Measurements from ENCODE around the gene NAT8L.

NAT8L gene

DNA sequence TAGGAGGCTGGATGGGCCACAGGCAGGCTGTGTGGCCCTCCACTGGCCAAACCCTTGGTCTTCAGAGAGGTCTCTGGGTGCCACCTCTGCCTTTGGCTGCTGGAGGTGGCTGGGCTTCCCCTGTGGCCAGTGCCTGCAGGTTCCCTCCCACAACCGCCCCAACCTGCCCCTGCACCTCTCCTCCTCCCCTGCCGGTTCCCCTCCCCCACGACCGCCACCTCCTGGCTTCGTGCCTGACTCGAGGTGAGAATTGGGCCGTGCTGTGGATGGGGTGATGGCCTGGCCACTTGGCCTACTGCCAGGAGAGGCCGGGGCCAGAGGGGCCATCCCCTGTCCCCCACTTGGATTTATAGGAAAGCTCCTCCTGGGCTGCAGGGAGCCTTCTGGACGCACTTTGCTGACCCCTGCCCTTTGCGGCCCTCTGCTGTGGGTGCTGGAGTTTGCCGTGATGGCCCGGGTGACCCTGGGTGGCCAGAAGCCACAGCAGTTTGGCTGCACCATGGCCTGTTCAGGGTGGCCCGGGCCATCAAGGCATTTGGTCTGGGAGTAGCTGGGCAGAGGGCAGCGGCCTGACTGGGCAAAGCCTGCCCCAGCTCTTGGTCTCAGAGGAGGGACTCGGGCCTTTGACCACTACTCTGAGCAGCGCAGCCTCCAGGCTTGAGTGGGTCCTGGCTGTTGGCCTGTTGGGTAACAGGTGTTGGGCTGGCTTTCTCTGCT lies 3.8 kb downstream of the NAT8L start:
- TF ChIP-seq, protein P1, sequence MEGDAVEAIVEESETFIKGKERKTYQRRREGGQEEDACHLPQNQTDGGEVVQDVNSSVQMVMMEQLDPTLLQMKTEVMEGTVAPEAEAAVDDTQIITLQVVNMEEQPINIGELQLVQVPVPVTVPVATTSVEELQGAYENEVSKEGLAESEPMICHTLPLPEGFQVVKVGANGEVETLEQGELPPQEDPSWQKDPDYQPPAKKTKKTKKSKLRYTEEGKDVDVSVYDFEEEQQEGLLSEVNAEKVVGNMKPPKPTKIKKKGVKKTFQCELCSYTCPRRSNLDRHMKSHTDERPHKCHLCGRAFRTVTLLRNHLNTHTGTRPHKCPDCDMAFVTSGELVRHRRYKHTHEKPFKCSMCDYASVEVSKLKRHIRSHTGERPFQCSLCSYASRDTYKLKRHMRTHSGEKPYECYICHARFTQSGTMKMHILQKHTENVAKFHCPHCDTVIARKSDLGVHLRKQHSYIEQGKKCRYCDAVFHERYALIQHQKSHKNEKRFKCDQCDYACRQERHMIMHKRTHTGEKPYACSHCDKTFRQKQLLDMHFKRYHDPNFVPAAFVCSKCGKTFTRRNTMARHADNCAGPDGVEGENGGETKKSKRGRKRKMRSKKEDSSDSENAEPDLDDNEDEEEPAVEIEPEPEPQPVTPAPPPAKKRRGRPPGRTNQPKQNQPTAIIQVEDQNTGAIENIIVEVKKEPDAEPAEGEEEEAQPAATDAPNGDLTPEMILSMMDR (IDR thresholded peaks at IDR 0.05; ENCODE audit: borderline replicate concordance, insufficient read depth, low read depth, low read length): no peak
- H3K4me3 ChIP-seq (ENCODE audit: low read depth, low read length): no peak overlapping the region

DNA sequence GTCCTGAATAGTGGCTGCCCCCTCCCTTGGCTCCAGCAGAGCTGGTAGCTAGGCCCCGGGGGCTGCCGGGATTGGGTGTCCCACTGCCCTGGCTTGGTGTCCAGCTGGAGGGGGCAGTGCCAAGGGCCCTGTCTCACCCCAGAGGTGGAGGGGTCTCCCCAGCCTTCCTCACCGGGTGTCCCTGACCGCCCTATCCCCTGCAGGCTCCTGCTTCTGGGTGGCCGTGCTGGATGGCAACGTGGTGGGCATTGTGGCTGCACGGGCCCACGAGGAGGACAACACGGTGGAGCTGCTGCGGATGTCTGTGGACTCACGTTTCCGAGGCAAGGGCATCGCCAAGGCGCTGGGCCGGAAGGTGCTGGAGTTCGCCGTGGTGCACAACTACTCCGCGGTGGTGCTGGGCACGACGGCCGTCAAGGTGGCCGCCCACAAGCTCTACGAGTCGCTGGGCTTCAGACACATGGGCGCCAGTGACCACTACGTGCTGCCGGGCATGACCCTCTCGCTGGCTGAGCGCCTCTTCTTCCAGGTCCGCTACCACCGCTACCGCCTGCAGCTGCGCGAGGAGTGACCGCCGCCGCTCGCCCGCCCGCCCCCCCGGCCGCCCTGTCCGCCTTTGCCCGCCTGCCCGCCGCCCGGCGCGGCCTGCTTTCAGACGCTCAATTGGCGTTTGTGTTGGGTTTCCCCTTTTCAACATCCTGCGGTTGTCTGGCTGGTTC lies 4.6 kb downstream of the NAT8L start:
- TF ChIP-seq, protein P1 (IDR thresholded peaks at IDR 0.05; ENCODE audit: borderline replicate concordance, insufficient read depth, low read depth, low read length): no peak
- H3K4me3 ChIP-seq (ENCODE audit: low read depth, low read length): no peak overlapping the region

GRCh38 chr4:2064276-2064991 lies 5.3 kb downstream of the NAT8L start:
- H3K4me3 ChIP-seq (ENCODE audit: low read depth, low read length): no peak overlapping the region

GRCh38 chr4:2065106-2065930 lies 6.2 kb downstream of the NAT8L start:
- TF ChIP-seq, protein P1 (IDR thresholded peaks at IDR 0.05; ENCODE audit: borderline replicate concordance, insufficient read depth, low read depth, low read length): no peak
- H3K4me3 ChIP-seq (ENCODE audit: low read depth, low read length): no peak overlapping the region

More at GRCh38 chr4:2064276-2064991, 5.3 kb downstream of the NAT8L start:
- TF ChIP-seq, protein P1 (IDR thresholded peaks at IDR 0.05; ENCODE audit: borderline replicate concordance, insufficient read depth, low read depth, low read length): no peak

GRCh38 chr4:2066011-2066551 lies 7.0 kb downstream of the NAT8L start:
- H3K4me3 ChIP-seq (ENCODE audit: low read depth, low read length): no peak overlapping the region
- TF ChIP-seq, protein P1 (IDR thresholded peaks at IDR 0.05; ENCODE audit: borderline replicate concordance, insufficient read depth, low read depth, low read length): no peak
